GM12872 (cell line): ENCODE data around the gene SLC38A9.

Experiments used
- CTCF ChIP-seq: IDR thresholded peaks from 3 replicates; pipeline ENCODE4 v1.5.1; 2011; ENCODE audit warnings: low read depth, mild to moderate bottlenecking, low read length, moderate library complexity; ENCODE audit not compliant: insufficient read depth

The SLC38A9 gene

GRCh38 chr5:55620766-55621160 is 91.4 kb downstream of the SLC38A9 start:
- TF ChIP-seq CTCF = no peak

- no peak for TF ChIP-seq CTCF
Measured at GRCh38 chr5:55620009-55620765, 91.9 kb downstream of the SLC38A9 start.

GRCh38 chr5:55618318-55618717 is 93.8 kb downstream of the SLC38A9 start:
- no peak for TF ChIP-seq CTCF

- TF ChIP-seq CTCF = no peak
Measured at GRCh38 chr5:55613112-55613868, 98.8 kb downstream of the SLC38A9 start.

GRCh38 chr5:55610542-55610941 is 101.6 kb downstream of the SLC38A9 start:
- no peak for TF ChIP-seq CTCF

- no peak for TF ChIP-seq CTCF
Measured at GRCh38 chr5:55609413-55609812, 102.7 kb downstream of the SLC38A9 start.

- no peak for TF ChIP-seq CTCF
Measured at GRCh38 chr5:55608595-55609349, 103.4 kb downstream of the SLC38A9 start.
